ENCODE results near the gene KLHL22.
A peak's percentile ranks its signal among the peaks of the same experiment; 100 is the strongest.
"Not testable (repeated sequence)": the region's sequence is repeated elsewhere in the genome, so short reads cannot be mapped to it uniquely, and the experiment has no call there.

KLHL22 gene

DNA sequence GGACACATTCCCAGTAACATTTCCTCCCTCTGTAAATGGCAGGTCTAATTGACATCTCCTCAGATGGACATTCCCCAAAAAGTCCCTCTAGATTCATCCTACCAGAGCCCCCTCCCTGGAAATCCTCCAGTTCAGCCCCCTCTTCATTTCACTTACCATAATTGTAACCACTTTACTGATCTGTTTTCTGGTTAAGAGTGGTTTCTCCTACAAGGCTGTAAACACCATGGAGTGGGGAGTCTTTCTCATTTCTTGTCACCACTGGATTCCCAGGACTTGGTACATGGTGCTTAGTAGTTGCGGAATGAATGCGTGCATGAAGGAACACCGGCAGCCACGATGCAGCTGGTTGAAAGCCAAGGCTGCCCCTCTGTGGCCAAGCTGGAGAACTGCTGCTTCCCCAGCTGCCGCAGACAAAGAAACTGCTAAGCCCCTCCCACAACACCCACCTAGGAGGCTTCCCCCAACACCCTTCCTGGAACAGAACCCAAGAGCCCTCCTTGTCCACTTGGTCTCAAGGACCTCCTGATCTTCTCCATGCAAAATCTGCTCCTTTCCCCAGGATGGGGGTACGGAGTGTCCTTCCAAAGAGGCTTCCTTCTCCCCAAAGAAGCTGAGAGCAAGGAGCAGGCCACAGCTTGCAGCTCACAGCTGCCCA, 39.4 kb downstream of the KLHL22 start:
- FAIRE-seq (no peak), DNase-seq (ENCODE audit: insufficient read length, low spot score) (peak; percentile 67)
- TF ChIP-seq, protein P1, sequence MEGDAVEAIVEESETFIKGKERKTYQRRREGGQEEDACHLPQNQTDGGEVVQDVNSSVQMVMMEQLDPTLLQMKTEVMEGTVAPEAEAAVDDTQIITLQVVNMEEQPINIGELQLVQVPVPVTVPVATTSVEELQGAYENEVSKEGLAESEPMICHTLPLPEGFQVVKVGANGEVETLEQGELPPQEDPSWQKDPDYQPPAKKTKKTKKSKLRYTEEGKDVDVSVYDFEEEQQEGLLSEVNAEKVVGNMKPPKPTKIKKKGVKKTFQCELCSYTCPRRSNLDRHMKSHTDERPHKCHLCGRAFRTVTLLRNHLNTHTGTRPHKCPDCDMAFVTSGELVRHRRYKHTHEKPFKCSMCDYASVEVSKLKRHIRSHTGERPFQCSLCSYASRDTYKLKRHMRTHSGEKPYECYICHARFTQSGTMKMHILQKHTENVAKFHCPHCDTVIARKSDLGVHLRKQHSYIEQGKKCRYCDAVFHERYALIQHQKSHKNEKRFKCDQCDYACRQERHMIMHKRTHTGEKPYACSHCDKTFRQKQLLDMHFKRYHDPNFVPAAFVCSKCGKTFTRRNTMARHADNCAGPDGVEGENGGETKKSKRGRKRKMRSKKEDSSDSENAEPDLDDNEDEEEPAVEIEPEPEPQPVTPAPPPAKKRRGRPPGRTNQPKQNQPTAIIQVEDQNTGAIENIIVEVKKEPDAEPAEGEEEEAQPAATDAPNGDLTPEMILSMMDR (IDR thresholded peaks at IDR 0.05; ENCODE audit: insufficient read depth, missing control alignments) = peak; percentile 94

DNA sequence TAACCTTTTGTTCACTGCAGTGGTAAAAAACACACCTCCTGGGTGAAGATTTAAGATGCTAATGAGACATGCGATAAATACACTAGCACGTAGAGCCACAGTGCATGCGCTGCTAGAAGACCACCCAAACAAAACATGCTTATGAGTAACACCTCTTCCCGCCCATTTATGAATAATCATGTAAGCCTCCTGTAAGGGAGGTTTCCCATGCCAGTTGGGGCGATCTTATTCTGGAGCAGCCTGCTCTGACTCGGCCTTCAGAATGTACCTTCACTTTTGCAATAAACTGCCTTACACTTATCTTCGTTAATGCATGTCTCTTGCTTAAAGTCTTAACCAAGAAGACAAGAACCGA, 39.9 kb downstream of the KLHL22 start:
- TF ChIP-seq, protein P1 (IDR thresholded peaks at IDR 0.05; ENCODE audit: insufficient read depth, missing control alignments) = no peak
- FAIRE-seq = no peak
- DNase-seq (ENCODE audit: insufficient read length, low spot score) = no peak

DNA sequence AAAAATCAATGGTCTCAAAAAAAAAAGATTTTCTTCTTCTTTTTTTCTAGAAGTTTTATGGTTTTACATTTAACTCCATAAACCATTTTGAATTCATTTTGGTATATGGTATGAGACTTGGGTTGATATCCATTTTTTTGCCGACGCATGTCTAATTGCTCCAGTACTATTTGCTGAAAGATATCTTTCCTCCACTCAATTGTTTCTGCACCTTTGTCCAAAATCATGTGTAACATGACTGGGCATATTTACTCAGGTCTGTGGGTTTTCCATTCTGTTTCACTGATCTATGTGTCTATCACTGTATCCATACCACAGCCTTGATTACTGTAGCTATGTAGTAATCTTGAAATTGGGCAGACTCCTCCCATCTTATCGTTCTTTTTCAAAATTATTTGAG, 42.4 kb downstream of the KLHL22 start:
- no peak for FAIRE-seq
- no peak for DNase-seq (ENCODE audit: insufficient read length, low spot score)
- TF ChIP-seq, protein P1 (IDR thresholded peaks at IDR 0.05; ENCODE audit: insufficient read depth, missing control alignments) = no peak

DNA sequence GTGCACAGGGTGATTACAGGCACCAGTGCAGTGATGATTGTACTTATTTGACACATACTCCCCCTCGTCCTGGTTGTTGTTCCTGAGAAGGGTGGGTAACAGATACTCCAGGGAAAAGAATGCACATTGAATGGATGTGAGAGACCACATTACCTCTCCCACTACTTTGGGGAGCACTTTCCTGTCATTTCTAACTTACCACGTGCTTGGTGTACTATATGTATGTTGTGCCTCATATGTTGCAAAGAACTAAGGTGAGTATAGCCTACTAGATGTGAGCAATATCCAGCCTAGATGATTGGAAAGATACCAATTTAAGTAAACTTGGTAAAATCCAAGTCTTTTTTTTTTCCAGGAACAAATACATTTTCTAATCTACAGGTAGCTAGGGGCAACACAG, 43.7 kb downstream of the KLHL22 start:
- TF ChIP-seq, protein P1 (IDR thresholded peaks at IDR 0.05; ENCODE audit: insufficient read depth, missing control alignments) = no peak
- no peak for FAIRE-seq
- no peak for DNase-seq (ENCODE audit: insufficient read length, low spot score)

DNA sequence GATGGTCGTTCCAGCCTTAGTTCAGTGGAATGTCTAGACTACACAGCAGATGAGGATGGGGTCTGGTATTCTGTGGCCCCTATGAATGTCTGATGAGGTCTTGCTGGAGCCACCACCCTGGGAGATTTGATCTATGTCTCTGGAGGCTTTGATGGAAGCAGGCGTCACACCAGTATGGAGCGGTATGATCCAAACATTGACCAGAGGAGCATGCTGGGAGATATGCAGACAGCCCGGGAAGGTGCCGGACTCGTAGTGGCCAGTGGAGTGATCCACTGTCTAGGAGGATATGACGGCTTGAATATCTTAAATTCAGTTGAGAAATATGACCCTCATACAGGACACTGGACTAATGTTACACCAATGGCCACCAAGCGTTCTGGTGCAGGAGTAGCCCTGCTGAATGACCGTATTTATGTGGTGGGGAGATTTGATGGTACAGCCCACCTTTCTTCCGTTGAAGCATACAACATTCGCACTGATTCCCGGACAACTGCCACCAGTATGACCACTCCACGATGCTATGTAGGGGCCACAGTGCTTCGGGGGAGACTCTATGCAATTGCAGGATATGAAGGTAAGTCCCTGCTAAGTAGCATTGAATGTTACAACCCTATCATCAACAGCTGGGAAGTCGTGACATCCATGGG, 44.3 kb downstream of the KLHL22 start:
- not testable (repeated sequence) for FAIRE-seq; DNase-seq (ENCODE audit: insufficient read length, low spot score)

DNA sequence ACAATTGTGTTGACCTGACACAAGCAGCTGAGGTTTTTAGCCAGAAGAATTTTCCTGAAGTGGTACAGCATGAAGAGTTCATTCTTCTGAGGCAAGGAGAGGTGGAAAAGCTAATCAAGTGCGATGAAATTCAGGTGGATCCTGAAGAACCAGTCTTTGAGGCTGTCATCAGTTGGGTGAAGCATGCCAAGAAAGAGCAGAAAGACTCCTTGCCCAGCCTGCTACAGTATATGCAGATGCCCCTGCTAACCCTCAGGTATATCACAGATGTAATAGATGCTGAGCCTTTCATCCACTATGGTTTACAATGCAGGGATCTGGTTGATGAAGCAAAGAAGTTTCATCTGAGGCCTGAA, 45.1 kb downstream of the KLHL22 start:
- TF ChIP-seq, protein P1 (IDR thresholded peaks at IDR 0.05; ENCODE audit: insufficient read depth, missing control alignments) = no peak
- no peak for DNase-seq (ENCODE audit: insufficient read length, low spot score)
- FAIRE-seq = no peak

DNA sequence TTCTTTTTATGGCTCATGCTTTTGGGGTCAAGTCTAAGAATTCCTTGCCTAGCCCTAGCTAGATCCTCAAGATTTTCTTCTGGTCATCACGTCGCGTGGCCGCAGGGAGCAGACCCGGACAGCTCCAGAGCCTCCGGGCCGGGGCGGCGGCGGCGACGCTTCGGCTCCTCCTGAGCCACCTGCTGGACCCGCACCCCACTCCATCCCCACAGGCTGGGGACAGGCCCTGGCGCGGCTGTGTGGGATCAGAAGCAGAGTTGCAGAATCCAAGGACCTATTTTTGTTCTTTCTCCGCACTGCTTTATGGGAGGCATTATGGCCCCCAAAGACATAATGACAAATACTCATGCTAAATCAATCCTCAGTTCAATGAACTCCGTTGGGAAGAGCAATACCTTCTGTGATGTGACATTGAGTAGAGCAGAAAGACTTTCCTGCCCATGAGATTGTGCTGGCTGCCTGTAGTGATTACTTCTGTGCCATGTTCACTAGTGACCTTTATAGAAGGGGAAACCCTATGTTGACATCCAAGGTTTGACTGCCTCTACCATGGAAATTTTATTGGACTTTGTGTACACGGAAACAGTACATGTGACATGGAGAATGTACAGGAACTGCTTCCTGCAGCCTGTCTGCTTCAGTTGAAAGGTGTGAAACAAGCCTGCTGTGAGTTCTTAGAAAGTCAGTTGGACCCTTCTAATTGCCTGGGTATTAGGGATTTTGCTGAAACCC, 45.6 kb downstream of the KLHL22 start:
- DNase-seq (ENCODE audit: insufficient read length, low spot score) (no peak), FAIRE-seq (no peak)
- TF ChIP-seq, protein P1 (IDR thresholded peaks at IDR 0.05; ENCODE audit: insufficient read depth, missing control alignments) = no peak

Data from D721Med (cell line).